GM21423 (cell line): ENCODE data around the gene A1BG.
"Not testable (repeated sequence)": the region's sequence is repeated elsewhere in the genome, so short reads cannot be mapped to it uniquely, and the experiment has no call there.

Experiments used
- ATAC-seq: cut with Tn5 transposase; IDR thresholded peaks from one replicate; pipeline ENCODE4 v1.9.1; 2021; ENCODE audit warnings: mild to moderate bottlenecking, moderate library complexity; ENCODE audit not compliant: unreplicated experiment

The A1BG gene

DNA sequence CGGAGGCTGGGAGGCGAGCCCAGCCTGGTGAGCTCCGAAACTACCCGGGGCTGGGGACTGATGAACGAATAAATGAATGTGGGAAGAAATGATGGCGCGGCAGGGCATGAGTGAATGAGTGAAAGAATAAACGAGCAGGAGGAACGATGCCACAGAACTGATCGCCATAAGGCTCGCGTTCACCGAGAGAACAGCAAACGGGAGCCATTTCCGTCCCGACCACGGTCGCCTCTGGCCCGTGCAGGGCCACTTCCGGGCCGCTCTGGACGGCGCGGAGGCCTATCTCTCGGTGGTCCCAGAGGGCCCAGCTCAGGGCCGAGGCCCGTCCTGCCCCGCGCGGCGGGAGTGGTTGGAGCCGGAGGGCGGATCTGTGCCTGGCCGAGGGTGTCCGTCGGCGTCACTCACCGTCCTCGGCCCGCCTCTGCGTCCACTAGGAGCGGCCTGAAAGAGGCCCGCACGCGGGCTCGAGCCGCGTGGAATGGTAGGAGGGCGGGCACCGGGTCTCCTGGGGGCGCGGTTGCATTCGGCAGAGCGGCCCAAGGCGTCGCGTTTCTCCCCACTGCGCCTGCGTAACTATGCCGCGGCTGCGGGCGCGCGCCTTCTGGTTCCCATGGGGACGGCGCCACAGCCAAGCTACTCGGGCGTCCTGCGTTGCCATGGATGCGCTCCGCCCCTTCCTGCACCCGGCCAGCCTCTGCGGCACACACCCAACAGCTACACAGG is 9.1 kb upstream of the A1BG start, which contains the start of gene ZNF497:
TSS of gene ZNF497 (minus strand) at position 480 of the 723 bp plus-strand sequence. CDS start 5,116 bp downstream, outside the sequence.
- peak; percentile 84 for ATAC-seq

DNA sequence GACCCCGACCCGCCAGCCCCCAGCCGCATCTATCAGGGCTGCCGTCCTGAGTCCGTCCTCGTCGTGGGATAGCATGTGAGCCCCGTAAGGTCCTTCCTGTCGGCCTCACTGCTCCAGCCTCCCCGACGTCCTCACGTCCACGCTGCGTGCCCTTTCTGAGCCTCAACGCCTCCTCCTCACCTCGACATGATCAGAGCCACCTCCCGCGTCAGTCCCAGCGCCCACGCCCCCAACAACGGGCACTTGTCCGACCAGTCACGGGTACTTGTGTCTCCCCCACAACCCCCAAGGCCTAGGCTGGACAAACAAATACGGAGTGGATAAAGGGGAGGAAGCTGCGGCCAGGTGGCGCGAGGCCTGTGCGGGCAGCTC is 8.6 kb upstream of the A1BG start:
- peak; percentile 2 for ATAC-seq

DNA sequence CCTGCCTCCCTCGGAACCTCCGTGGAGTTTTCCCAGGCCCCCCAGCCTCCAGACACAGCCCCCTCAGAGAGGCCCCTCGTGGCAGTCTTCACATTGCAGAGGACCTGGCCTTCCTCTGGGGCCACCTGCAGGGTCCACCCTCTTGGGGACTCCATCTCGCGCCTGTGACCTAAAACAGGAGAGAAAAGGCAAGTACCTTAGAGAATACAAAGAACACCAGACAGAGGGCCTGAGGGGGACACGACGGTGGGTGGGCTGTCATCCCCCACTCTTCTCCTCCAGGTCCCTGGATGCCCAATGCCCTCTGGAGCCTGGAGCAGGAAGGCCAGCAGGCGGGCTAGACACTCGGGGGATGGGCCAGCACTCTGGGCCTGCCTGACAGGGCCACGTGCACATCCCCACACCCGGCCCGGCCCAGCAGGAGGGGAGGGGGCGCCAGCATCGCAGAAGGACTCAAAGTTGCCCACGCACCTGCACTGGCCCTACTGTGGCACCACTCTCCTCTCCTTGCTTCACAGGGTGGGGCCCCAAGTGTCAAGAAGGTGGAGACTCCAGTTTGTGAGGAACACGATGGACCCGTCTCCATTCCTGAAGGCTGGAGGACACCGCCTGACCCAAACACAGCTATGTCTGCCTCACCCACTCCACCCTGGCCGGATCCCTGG is 4.3 kb upstream of the A1BG start:
- no peak for ATAC-seq

DNA sequence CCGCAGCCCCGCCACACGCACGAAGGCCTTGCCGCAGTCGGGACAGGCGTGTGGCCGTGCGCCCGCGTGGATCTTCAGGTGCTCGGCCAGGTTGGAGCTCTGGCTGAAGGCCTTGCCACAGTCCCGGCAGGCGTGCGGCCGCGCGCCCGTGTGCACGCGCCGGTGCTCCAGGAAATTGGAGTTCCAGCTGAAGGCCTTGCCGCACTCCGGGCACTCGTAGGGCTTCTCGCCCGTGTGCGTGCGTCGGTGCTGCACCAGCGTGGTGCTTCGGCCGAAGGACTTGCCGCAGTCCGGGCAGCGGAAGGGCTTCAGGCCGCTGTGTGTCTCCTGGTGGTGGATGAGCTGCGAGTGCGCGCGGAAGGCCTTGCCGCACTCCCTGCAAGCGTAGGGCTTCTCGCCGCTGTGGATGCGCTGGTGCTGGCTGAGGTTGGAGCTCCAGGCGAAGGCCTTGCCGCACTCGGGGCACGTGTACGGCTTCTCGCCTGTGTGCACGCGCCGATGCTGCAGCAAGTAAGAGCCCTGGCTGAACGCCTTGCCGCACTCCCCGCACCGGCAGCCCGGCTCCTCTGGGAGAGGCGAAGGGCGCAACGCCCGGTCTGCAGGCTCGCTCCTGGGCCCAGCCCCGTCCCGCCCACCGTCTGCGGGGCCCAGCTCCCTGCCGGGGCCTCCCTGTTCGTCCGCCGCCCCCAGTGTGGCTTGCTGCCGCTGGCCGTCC is 3.6 kb upstream of the A1BG start:
- no peak for ATAC-seq

DNA sequence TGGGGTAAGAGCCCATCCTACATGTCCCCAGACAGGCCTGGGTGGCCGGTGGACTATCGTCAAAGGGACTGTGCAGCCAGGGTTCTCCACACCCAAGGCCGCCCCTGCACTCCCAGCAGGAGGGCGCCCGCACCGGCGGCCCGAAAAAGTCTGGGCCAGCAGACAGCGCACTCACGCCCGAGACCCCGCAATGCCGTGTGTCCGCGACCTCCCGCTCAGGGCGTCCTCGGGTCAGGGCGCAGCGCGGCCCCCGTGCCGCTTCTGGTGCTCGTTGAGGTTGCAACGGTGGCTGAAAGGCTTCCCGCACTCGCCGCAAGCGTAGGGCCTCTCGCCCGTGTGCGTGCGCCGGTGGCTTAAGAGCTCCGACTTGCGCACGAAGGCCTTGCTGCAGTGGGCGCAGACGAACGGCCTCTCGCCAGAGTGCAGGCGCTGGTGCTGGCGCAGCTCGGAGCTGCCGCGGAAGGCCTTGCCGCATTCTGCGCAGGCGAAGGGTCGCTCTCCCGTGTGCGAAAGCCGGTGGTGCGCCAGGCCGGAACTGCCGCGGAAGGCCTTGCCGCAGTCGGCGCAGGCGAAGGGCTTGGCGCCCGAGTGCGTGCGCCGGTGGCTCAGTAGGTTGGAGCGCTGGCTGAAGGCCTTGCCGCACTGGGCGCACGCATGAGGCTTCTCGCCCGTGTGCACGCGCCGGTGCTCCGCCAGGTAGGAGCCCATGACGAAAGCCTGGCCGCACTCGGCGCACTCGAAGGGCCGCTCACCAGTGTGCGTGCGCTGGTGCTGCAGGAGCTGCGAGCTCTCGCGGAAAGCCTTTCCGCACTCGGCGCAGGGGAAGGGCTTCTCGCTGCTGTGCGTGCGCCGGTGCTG is 2.8 kb upstream of the A1BG start:
- ATAC-seq = no peak

DNA sequence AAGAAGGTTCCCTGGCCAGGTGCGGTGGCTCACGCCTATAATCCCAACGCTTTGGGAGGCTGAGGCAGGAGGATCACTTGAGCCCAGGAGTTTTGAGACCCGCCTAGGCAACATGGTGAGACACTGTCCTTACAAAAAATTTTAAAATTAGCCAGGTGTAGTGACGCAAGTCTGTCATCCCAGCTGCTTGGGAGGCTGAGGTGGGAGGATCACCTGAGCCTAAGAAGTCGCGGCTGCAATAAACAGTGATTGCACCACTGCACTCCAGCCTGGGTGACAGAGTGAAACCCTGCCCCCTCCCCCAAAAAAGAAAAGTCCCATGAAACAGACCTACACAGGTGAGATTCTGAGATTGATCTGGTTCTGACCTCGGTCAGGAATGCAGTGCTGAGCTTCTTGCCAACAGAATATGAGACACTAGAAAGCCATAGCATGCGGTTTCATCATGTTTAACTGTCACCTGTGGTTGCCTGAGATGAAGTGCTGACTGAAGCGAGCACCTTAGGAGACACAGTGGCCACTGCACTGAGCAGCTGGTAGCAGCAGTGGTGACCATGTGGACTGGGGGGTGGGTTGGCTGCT is 2.0 kb upstream of the A1BG start:
- no peak for ATAC-seq

DNA sequence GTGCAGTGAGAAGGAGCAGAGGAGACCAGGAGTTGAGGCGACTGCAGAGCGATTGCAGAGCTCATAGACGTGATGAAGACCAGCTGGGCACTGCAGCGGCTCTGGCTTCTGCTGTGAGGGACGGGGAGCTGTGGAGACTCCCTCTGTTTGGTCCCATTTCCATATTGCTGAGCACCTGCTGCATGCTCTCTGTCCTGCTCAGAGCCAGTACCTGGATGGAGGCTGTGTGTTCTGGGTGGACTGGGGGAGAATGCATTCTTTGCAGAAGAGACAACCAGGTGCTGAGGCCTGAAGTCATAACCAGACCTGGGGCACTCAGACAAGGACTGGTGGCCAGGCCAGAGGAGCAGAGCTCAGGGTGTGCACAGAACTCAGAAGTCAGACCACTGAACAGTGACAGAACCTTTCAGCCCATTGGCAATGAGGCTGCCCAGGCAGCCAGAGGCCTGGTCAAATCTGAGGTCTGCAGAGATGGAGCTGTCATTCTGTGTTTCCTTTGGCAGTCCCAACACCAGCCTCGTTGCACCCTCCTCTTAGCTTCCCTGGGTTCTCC is 1.3 kb upstream of the A1BG start:
- no peak for ATAC-seq

DNA sequence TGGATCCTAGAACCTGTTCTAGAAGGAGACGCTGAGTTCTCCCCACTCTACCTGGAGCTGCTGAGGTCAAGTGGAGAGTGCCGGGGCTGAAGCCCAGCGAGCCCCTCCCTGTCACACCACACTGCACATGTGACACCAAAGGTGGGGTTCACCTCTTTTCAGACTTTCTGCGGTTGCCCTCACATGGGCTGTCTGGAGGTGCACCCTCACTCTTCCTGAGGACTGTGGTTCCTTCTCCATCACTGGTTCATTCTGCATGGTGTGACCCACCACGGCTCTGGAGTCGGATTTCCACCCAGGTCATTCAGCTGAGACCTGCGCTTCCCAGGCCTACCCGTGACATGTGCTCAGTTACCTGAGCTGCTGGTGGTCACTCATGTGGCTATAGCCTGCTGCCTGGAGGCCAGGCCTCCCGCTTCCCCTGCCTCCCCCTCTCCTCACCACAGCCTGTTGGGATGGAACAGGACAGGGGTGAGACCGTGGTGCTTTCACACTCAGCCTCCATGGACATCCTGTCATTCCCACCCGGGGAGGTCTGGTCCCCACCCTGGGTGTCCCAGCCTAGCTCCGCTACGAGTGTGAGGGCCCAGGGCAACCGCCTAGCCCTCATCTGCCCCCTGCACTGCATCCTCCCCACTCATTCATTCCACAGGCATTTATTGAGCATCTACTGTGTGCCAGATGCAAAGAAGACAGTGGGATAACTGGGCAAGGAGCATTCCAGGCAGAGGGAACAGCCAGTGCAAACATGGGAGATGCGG is 605 bp upstream of the A1BG start:
- ATAC-seq = no peak

DNA sequence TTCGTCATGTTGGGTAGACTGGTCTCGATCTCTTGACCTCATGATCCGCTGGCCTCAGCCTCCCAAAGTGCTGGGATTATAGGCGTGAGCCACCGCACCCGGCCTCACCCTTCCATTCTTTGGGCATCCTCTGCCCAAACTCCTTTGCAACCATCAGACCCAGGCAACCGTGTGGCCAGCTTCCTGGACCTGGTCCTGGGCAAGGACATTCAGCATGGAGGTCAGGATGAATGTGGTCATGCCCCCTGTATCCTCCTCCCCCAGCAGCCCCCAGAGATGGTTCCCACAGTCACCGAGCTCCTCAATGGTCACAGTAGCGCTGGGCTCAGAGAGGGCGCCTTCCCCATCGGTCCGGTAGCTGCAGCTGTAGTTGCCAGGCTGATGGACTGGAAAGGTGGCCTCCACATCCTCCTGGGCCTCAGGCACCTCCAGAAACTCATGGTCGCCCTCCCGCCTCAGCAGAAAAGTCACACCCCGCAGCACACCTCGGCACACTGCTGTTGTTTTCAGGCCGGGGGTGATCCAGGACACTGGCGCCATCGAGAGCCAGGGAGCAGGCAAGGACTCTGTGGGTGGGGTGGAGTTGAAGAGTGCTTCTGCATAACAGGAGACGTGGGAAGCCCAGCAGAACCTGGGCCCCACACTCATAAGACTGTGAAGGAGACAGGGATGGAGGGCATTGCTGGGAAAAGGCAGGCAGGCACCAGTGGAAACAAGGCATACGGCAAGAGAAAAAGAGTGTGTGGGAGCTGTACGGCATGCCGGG is 1.1 kb downstream of the A1BG start:
- no peak for ATAC-seq

DNA sequence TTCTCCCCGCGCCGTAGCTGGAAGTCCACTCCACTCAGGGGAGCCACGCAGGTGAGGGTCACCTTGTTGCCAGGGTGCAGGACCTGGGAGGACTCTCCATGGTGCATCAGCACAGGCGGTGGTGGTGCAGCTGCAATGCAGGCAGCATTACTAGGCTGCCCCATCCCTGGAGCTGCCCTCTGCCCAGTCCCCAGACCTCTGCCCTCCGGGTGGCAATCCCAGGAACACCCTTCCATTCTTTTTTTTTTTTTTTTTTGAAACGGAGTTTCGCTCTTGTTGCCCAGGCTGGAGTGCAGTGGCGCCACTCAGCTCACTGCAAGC is 1.8 kb downstream of the A1BG start:
- ATAC-seq = no peak

DNA sequence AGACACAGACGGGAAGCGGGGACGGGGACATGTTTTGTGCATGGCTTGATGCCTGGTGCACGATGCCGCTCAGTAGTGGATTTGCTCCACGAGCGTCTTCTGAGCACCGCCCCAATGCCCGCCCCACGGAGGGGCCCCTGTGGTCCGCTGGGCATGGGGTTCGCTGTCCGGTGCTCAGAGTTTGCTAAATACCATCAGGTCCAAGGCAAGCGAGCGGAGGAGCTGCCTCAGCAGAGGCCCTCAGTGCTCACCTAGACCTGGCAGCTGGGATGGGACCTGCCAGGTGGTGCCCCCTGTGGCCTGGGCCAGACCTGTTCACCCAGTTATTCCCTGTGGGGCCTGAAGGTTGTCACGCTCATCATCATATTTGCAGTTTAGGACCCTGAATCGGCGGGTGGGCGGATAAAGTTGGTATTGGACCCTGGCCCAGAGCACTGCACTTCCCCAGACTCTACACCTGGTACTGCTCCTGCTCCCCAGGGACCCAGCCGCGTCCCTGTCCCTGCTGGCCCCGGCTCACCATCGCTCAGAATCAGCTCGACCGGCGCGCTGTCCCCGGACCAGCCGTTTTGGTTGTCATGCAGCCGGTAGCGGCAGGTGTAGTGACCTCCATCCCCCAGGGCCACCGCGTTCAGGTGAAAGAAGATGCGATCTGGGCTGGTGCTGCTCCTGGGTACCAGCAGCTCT is 2.3 kb downstream of the A1BG start:
- no peak for ATAC-seq

DNA sequence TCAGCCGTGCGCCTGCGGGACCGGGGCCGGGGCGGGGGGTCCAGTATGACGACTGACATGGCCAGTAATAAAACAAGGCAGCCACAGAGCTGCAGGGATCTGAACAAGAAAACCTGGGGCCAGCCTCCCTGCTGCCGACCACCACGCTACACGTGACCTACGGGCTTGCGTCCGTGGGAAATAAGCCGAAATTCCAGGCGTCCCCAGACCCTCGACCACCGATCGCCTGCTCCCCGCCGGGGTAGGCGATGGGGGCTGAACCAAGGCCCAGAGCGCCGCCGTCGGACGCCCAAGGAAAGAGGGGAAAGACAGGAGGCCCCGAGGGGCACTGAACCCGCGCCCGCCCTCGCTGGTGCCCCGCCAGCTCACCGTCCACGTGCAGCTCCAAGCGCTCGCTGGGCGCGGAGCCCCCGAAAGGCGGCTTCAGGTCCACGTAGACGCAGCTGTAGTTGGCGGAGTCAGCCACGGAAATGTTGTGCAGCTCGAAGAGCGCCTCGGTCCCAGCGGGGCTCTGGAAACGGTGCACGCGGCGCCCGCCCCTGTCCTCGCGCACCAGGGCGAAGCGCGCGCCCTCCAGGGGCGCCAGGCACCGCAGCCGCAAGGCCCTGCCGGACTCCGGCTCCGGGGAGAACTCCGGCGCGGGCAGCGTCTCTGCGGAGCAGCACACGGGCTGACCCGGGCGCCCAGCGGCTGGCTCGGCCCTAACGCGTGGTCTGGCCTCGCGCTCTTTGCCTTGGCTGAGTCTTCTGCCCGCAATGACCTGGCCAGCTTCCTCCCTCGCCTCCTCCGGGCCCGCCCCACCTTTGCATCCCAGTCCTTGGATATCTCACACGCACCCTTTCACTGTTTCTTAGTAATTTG is 3.1 kb downstream of the A1BG start:
- ATAC-seq = no peak

DNA sequence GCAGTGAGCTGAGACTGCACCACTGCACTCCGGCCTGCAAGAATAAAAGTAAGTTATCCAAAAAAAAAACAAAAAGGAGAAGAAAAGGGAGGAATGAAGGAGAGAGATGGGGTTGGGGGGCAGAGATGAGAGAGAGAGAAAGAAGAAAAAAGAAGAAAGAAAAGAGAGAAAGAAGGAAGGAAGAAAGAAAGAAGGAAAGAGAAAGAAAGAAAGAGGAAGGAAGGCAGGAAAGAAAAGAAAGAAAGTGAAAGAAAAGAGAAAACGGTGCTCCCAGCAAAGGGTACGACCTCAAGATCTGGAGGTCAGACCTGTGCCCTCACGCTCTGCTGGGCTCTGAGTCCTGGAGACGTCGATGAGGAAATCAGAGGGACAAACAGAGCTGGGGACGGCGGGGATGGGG is 3.7 kb downstream of the A1BG start:
- no peak for ATAC-seq

DNA sequence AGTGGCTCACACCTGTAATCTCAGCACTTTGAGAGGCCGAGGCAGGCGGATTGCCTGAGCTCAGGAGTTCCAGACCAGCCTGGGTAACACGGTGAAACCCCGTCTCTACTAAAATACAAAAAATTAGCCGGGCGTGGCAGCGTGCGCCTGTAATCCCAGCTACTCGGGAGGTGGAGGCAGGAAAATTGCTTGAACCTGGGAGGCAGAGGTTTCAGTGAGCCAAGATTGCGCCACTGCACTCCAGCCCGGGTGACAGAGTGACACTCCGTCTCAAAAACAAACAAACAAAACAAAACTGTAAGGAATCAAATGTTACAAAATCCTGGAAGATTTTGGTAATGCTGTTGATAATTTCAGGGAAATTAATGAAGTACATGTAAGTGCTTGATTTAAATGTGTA is 5.2 kb downstream of the A1BG start:
- not testable (repeated sequence) for ATAC-seq

DNA sequence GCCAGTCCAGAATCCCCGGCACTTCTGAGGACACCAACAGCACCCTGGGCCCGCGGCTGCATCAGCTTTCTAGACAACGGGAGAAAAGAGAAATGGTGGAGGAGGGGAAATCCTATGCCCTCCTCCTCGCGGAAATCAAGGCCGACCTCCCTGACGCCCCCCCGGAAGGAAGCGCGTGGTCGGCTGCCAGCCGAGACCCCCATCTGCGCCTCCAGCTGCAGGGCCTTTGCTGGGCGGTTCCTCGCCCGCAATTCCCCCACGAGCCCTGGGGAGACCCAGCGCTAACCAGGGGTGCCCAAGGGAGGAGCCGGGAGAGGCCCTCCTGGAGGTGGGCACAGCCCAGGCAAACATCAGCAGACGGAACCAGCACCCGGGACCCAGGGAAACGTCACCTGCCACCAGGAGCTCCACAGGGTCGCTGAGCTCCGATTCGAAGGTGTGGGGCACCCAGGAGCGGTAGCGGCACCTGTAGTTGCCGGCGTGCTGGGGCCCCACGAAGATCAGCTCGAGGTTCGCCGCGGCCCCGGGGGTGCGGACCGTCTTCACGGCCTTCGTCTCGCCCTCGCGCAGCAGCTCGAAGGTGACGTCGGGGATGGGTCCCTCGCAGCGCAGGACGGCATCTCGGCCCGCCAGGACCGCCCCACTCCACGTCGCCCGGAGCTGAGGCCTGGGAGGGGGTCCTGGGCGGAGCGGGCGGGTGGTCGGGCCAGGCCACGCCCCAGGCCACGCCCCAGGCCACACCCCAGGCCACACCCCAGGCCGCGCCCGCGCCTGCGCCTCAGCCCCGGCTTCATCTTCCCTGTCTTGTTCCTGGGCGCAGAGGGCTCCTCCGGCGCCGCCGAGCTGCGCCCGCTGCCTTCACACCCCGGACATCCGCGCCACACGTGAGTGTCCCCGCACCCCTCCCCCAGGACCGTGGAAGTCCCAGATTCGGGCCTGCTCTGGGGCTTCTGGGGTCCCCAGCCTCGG is 6.0 kb downstream of the A1BG start:
- ATAC-seq = peak; percentile 89

DNA sequence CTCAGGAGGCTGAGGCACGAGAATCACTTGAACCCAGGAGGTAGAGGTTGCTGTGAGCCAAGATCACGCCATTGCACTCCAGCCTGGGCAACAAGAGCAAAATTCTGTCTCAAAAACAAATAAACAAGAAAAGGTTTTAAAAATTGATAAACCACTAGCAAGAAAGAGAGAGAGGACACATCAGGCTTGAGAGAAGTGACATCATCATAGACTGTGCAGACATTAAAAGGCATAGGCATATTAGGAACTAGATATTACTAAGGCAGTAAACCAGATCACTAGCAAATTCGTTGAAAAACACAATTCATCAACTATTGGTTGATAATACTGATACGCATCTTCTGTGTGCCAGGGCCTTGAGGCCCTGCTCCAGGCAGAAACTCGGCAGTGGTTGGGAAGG is 7.7 kb downstream of the A1BG start:
- no peak for ATAC-seq
